Measurements from ENCODE around the gene TMCO1.
"Not testable (repeated sequence)": the region's sequence is repeated elsewhere in the genome, so short reads cannot be mapped to it uniquely, and the experiment has no call there.

Gene TMCO1

GRCh38 chr1:165747632-165748447, 20.8 kb downstream of the TMCO1 start:
- no peak overlapping the region for H3K4me3 ChIP-seq (ENCODE audit: low read depth, low read length)
- no peak for TF ChIP-seq CTCF (IDR thresholded peaks at IDR 0.05; ENCODE audit: control insufficient read depth, extremely low read depth, insufficient read depth)
- no peak for DNase-seq (ENCODE audit: low read depth)

- DNase-seq (ENCODE audit: low read depth); H3K4me3 ChIP-seq (ENCODE audit: low read depth, low read length): not testable (repeated sequence)
Measured at GRCh38 chr1:165744913-165745312, 23.8 kb downstream of the TMCO1 start.

- DNase-seq (ENCODE audit: low read depth): no peak
- no peak for TF ChIP-seq CTCF (IDR thresholded peaks at IDR 0.05; ENCODE audit: control insufficient read depth, extremely low read depth, insufficient read depth)
- no peak overlapping the region for H3K4me3 ChIP-seq (ENCODE audit: low read depth, low read length)
Measured at GRCh38 chr1:165742194-165742593, 26.5 kb downstream of the TMCO1 start.

GRCh38 chr1:165738794-165739193, 29.9 kb downstream of the TMCO1 start:
- DNase-seq (ENCODE audit: low read depth): no peak
- H3K4me3 ChIP-seq (ENCODE audit: low read depth, low read length): no peak overlapping the region
- no peak for TF ChIP-seq CTCF (IDR thresholded peaks at IDR 0.05; ENCODE audit: control insufficient read depth, extremely low read depth, insufficient read depth)

- no peak for TF ChIP-seq CTCF (IDR thresholded peaks at IDR 0.05; ENCODE audit: control insufficient read depth, extremely low read depth, insufficient read depth)
- DNase-seq (ENCODE audit: low read depth): no peak
- no peak overlapping the region for H3K4me3 ChIP-seq (ENCODE audit: low read depth, low read length)
Measured at GRCh38 chr1:165737196-165737595, 31.5 kb downstream of the TMCO1 start.

GRCh38 chr1:165734906-165735305, 33.8 kb downstream of the TMCO1 start:
- H3K4me3 ChIP-seq (ENCODE audit: low read depth, low read length): no peak overlapping the region
- DNase-seq (ENCODE audit: low read depth): no peak
- TF ChIP-seq CTCF (IDR thresholded peaks at IDR 0.05; ENCODE audit: control insufficient read depth, extremely low read depth, insufficient read depth): no peak

- no peak for DNase-seq (ENCODE audit: low read depth)
- H3K4me3 ChIP-seq (ENCODE audit: low read depth, low read length): no peak overlapping the region
- TF ChIP-seq CTCF (IDR thresholded peaks at IDR 0.05; ENCODE audit: control insufficient read depth, extremely low read depth, insufficient read depth): no peak
Measured at GRCh38 chr1:165726841-165727240, 41.8 kb downstream of the TMCO1 start.
